GM18508 (cell line): ENCODE data around the gene CSNK2A3.
"Not testable (repeated sequence)": the region's sequence is repeated elsewhere in the genome, so short reads cannot be mapped to it uniquely, and the experiment has no call there.

Experiments used
- ATAC-seq: cut with Tn5 transposase; IDR thresholded peaks from one replicate; pipeline ENCODE4 v1.9.1; 2021; ENCODE audit warnings: moderate number of reproducible peaks; ENCODE audit not compliant: insufficient read depth, unreplicated experiment

CSNK2A3 gene

DNA sequence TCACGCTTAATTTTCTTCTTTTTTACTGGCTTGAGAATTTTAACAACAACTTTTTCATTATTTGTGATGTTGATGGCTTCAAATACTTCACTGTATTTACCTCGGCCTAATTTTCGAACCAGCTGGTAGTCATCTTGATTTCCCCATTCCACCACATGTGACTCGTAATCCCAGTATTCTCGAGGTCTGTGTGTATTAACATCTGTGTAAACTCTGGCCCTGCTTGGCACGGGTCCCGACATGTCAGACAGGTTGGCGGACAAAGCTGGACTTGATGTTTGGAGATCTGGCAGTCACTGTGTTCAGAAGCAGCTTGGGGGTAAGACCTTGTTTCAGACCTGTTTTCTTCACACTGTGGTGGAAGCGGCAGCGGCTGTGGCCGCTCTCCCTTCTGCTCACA lies at the start of gene CSNK2A3:
TSS of gene CSNK2A3 (minus strand) at position 373 of the 400 bp plus-strand sequence. CDS start at position 242, 131 bp downstream.
- not testable (repeated sequence) for ATAC-seq

DNA sequence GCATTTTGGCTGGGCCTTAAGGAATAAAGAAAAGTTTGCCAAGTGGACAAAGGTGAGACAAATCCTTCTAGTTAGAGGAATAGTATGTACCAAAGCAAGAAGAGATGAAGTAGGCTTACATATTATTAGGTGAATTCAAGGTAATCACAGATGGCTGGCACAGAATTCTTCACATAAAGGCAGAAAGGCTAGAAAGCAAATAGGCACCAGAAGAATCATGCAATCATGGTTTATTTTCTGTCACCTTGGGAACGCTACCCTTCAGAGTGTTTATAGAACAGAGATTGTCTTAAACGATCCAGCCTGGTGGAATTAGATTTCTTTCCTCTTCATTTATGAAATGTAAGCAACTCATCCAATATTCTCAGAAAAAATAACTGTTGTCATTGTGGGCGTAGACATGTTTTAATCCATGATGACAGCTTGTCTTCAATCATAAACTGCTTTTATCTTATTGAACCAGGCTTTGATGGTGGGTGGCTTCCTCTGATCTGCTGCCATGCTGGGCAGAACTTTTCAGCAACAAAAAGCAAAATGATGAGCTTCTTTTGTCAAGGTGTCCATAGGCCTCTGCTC lies 49.0 kb upstream of the CSNK2A3 start:
- ATAC-seq, result no peak

DNA sequence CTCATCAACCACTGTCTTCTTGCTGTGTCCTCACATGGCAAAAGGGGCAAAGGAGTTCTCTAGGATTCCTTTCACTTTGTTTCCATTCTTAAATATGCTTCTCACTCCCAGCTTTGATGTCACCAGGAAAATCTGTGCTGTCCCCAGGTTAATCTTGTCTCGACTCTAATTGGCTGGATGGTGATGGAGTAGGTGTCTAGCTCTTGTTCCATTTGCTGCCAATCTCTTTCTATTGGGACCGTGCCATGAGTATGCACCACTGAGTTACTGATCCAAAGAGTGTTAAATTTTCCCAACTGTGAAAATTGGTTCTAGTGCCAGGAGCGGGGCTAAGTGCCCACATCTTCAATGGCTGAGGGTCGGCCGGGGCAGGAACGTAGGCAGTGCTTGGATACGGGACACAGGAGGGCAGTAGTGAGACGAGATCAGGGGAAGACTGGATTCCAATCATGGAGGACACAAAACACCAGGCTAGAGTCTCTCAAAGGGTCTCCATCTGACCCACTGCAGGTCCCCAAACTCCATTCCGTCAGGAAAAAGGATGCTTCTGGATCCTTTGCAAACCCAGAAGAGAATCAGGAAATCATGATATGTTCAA lies 47.7 kb upstream of the CSNK2A3 start:
- no peak for ATAC-seq

- ATAC-seq, result no peak
Observed at GRCh38 chr11:11400121-11400520, 47.1 kb upstream of the CSNK2A3 start.

- no peak for ATAC-seq
Observed at GRCh38 chr11:11397781-11398180, 44.7 kb upstream of the CSNK2A3 start.

DNA sequence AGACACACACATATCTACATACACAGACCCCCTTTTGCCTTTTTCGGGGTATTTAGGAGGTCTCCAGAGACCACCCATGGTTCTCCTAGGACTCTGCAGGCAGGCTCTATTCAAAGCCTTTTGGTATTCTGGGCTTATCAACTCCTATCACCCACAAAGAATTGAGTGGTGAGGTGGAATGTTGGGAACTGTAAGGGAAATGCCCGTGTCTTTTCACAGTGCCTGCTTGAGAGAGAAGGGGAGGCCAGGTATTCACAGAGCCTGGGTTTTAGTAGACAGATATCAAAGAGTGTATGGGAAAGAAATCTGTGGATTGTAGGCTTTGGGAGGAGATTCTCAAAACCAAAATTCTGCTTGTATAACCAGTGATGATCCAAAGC lies 44.0 kb upstream of the CSNK2A3 start:
- no peak for ATAC-seq

DNA sequence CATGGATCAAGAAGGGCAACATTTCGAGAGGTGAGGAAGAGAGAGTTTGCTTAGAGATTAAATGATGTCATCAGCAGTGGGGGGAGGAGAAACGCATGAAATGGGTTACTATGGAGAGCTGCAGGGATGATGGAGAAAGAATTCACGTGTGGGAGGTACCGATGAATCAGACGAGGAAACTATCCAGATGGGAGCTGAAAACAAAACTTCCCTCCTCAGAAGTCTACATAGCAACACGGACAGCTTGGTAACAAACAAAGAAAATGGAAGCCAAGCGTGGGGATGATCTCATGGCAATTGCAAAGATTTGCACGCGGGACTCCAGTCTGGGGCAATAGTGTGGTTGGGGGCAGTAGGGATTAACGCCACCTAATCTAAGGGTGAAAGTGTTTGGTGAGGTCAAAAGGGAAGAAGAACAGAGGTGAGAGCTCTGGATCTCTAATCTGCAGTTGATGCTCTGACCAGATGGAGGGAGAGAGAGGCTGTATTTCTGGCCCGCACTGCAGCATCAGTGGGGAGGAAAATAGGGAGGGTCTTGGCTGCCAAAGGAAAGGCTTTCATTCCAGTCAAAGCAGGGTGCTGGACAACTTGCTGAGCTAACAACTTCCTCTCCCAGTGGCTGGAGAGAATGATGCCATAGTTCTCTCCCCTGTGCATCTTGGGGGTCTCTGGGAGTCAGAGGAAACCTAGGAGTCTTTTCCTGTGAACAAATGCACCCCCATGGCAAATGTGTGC lies 43.4 kb upstream of the CSNK2A3 start:
- no peak for ATAC-seq

DNA sequence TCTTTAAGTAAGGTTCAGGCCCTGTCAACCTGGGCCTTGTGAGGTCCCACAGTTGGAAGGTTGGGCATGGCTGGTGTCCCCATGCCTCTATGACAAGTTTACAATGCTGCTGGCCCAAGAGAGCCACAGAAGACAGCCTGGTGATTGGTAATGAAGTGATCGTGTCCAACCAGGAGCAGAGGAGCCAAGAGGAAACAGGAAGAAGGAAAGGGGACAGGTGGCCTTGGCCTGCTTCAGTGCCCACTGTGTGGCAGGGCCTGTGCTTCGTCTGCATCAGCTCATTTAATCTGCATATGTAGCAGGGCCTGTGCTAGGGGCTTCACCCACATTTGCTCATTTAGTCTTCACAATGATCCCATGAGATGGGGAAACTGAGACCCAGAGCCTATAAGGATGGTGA lies 42.1 kb upstream of the CSNK2A3 start:
- no peak for ATAC-seq

GRCh38 chr11:11394241-11394640 lies 41.2 kb upstream of the CSNK2A3 start:
- ATAC-seq, result no peak

DNA sequence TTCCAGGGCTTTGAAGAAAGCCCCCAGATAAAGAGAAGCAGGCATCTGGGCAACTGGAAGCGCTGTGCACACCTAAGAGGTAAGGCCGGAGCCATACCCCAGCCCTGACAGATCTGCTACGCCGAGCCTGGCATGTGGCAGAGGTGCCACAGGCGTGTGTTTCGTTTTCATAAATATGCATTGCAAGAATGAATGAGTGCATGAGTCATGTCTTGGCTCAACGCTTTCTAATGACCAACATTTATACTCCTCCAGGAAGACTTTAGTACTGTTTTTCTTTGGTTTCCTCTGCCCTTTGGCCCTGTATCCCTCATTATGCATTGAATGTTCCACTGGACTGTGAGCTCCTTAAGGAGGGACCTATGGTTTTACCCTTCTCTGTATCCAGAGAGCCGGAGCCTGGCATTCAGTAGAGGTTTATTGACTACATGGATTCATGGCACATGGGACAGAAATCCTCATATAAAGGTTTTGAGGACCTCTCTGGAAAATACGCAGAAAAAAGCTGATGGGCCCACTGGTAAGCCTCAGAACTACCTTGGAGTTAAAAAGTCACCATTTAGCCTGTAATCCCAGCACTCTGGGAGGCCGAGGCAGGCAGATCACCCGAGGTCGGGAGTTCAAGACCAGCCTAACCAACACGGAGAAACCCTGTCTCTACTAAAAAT lies 38.9 kb upstream of the CSNK2A3 start:
- no peak for ATAC-seq

- ATAC-seq, result no peak
Observed at GRCh38 chr11:11391169-11391568, 38.1 kb upstream of the CSNK2A3 start.

- no peak for ATAC-seq
Observed at GRCh38 chr11:11390068-11390771, 37.2 kb upstream of the CSNK2A3 start.

DNA sequence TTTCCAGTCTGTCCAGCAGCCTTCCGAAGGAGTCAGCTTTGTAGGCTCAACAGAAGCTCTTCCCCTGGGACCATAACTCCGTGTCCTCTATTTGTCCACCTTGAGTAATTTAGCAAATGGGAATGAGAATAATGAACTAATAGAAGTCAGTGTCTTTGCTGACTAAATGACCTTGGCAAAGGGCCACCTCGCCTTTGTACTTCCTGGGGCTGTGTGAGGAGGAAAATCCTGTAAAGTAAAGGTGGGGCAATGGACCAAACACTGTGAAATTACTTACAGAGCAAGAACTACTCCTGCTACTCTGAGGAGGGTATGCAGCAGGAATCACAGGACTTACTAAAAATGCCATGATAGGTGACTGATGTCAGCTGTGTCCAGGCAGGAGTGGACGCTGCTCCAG lies 36.2 kb upstream of the CSNK2A3 start:
- no peak for ATAC-seq

DNA sequence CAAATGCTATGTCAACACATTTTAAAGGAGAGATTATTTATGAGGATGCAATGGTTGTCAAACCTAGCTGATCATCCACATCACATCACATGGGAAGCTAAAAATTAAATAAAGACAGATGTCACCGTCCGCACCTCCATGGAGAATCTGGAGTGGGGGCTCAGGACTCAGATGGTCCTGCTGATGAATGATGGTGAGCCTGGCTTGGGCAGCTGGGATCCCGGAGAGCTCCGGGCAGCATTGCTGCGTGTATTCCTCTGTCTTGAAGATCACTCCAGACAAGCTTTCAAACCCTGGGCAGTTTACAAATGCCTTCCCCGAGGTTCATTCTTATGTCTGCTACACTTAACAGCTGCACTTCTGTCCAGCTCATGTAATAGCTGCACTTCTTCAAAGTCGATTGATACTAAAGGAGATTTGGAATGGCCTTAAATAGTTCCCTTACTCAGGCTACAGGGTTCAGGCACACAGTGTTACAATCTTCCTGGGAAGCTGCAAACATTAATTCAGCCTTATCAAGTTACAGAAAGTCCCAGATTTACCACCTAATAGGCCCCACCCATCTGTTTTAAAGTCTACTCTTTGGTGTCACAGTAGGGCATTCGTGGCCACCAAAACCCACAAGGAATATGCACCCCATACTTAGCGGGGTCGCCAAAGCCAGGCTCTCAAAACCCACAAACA lies 34.7 kb upstream of the CSNK2A3 start:
- no peak for ATAC-seq

- ATAC-seq, result no peak
Observed at GRCh38 chr11:11387207-11387606, 34.2 kb upstream of the CSNK2A3 start.

GRCh38 chr11:11384829-11385228 lies 31.8 kb upstream of the CSNK2A3 start:
- no peak for ATAC-seq

DNA sequence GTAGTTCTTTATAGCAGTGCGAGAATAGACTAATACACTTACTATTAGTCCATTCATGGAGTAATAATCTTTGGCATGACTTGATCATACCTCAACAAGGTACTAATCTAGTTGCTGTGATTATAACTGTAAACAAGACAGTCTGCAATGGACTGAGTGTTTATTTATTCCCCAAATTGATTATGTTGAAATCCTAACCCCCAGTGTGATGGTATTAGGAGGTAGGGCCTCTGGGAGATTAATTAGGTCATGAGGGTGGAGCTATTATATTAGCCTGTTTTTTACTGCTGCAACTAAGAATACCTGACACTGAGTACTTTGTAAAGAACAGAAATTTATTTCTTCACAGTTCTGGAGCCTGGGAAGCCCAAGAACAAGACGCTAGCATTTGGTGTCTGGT lies 30.9 kb upstream of the CSNK2A3 start:
- ATAC-seq, result no peak

DNA sequence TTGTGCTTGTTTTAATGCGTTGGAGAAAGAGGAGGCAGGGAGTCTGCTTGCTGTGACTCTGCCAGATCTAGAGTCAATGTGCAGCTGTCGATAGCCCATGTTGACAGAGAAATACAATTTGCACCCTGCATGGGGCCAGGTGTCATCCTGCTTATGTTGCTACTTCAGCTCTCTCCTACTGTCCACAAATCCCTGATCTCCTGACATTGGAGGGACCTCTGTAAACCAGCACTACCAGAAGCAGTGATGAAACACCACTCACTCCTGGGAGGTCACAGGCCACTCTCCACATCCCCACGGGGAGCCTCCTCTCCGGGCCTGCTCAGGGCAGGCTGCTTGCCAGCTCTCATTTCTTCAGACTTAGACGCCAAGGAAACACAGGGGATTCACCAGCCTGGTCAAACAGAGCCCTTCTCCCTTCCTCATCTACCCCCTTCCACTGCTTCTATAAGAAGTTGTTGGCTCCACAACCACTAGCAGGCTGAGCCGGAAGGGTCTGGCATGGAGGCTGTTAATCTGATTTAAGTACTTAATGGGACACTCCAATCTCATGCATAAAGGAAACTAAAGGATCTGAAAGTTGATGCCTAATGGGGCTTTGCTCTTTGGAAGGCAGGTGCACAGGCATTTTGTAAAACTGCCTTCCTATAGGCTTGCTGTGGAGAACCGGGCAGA lies 29.9 kb upstream of the CSNK2A3 start:
- no peak for ATAC-seq

GRCh38 chr11:11381471-11382105 lies 28.5 kb upstream of the CSNK2A3 start:
- ATAC-seq, result no peak
